Astrocyte of the cerebellum (primary cell): ENCODE measurements around the gene ZBTB20.
"Not testable (repeated sequence)": the region's sequence is repeated elsewhere in the genome, so short reads cannot be mapped to it uniquely, and the experiment has no call there.

Source experiments
- DNase-seq: peaks from one replicate; pipeline ENCODE4 v3.0.0-alpha.2; 2011; ENCODE audit warnings: low read depth
- H3K4me3 ChIP-seq: 2 replicates; pipeline ENCODE4 v1.5.1; 2011; ENCODE audit warnings: mild to moderate bottlenecking, low read depth, low read length, moderate library complexity
- in situ Hi-C: cut with HindIII; loops from 2 replicates; pipeline ENCODE4 v1.10.0; 2017; ENCODE audit warnings: low sequenced_read_pairs
- TF ChIP-seq, protein P1 (sequence below): IDR thresholded peaks from 2 replicates; pipeline ENCODE4 v1.5.1; 2012; ENCODE audit warnings: low read length, low read depth, moderate library complexity, mild to moderate bottlenecking; ENCODE audit errors: missing control alignments

Gene ZBTB20

DNA sequence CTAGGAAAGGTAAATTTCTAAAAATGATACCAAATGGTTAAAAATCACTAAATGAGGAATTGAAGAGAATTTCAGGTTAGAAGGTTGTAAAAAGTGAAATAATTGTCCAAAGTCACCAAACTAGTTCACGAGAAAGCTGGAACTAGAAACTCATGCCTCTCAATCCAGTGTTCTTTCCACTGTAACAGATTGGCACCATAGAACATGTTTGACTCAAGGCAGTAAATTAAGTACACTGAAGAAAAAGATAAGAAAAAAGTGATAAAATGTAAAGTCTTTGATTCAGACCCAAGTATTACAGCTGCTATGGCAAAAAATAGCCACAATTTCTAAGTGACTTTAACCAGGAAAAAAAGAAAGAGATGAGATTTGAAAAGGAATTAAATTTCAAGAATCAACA is 26.5 kb downstream of the ZBTB20 start:
- in situ Hi-C loops = no loop called here
- no peak overlapping the region for H3K4me3 ChIP-seq
- TF ChIP-seq, protein P1, sequence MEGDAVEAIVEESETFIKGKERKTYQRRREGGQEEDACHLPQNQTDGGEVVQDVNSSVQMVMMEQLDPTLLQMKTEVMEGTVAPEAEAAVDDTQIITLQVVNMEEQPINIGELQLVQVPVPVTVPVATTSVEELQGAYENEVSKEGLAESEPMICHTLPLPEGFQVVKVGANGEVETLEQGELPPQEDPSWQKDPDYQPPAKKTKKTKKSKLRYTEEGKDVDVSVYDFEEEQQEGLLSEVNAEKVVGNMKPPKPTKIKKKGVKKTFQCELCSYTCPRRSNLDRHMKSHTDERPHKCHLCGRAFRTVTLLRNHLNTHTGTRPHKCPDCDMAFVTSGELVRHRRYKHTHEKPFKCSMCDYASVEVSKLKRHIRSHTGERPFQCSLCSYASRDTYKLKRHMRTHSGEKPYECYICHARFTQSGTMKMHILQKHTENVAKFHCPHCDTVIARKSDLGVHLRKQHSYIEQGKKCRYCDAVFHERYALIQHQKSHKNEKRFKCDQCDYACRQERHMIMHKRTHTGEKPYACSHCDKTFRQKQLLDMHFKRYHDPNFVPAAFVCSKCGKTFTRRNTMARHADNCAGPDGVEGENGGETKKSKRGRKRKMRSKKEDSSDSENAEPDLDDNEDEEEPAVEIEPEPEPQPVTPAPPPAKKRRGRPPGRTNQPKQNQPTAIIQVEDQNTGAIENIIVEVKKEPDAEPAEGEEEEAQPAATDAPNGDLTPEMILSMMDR = no peak
- no peak for DNase-seq

DNA sequence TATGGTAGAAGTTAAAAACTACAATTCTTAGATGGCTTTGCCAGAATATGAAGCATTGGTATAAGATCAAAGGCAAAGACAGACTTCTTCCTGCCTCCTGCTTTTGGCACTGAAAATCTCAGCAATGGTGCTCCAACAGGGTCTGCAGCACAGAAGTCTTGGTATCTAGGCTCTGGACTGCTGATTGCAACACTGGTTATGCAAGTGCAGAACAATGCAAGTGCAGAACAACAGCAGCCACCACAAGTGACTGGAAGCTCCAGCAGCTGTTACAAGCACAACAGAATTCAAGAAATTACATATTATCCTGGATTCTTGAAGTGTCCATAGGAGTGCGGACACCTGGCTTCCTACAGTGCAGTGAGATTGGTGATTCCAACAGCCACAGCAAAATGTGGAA is 33.7 kb downstream of the ZBTB20 start:
- no peak for DNase-seq
- TF ChIP-seq, protein P1 = no peak
- no peak overlapping the region for H3K4me3 ChIP-seq
- in situ Hi-C loops = no loop called here

DNA sequence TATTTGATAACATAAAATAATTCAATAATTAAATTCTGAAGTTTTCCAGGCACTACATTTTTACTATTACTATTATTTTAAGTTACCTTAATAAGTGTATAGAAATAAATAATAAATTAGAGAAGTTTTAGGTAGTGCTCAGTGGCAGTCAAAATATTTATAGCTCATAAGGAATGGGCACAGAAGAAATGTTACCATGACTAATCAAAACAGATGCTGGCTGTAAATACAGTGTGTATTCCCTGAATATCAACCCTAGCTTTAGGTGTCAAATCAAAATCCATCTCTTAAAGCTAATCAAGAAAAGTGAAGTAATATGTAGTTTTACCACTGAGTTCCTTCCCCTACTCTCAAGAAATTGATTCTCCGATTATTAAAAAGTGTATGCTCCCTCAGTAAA is 35.5 kb downstream of the ZBTB20 start:
- no peak overlapping the region for H3K4me3 ChIP-seq
- in situ Hi-C loops = no loop called here
- TF ChIP-seq, protein P1 = no peak
- DNase-seq = no peak

DNA sequence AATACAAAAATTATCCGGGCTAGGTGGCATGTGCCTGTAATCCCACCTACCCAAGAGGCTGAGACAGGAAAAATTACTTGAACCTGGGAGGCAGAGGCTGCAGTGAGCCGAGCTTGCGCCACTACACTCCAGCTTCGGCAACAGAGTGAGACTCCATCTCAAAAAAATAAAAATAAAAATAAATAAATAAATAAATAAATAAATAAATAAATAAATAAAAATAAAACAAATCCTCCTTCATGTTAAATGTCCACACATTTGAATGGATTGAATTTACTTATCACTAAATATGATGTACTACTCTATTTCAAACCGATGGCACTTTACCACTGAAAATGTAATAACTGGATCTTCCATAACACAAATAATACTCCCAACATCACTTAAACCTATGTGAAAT is 36.3 kb downstream of the ZBTB20 start:
- DNase-seq = no peak
- no peak overlapping the region for H3K4me3 ChIP-seq
- TF ChIP-seq, protein P1 = no peak
- in situ Hi-C loops = no loop called here

DNA sequence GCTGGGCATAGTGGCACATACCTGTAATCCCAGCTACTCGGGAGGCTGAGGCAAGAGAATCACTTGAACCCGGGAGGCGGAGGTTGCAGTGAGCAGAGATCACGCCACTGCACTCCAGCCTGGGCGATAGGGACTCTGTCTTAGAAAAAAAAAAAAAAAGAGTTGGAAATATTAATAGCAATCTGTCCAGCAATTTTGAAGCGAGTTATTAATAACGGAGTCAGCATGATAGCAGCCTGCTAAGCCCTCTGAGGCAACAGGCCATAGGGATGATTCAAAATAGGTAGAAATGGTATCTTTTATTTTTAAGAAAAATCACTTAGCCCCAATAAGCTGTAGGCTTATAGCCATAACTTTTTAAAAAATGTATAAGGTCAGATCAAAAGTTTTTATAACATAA is 37.0 kb downstream of the ZBTB20 start:
- DNase-seq, in situ Hi-C loops, H3K4me3 ChIP-seq: not testable (repeated sequence)

DNA sequence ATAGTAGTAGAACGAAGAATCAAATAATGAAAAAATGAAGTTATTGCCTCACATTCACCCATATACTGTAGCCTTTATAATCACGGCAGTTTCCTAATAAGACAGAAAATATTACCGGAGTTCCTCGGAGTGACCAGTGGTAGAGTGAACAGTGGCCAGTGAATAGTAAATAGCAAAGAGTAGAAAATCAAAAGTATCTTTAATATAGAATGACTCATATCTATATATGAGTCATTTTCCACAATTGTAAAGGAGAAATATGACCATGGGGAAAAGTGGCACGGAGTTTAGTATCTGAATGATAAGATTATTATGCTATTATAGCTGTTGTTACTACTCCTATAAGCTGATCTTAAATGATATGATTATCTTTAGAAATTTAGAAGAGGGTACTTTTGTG is 38.5 kb downstream of the ZBTB20 start:
- H3K4me3 ChIP-seq = no peak overlapping the region
- TF ChIP-seq, protein P1 = no peak
- in situ Hi-C loops = no loop called here
- no peak for DNase-seq

DNA sequence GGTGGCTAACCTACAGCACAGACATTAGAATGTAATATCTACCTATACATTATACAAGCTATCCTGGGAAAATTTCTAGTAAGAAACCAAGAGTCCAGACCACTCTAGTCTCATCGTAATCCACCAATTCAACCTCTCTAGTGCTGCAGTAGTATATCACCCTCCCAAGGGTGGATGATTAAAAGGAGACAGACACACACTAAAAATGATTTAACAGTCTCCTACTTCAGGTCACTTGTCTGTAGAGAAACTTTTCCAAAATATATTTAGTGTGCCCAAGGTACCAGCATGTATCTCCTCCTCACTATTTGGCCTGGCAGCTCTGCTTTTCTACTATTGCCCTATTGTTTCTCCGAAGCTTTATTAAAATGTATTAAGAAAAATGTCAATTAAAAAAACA is 45.0 kb downstream of the ZBTB20 start:
- in situ Hi-C loops = no loop called here
- DNase-seq = no peak
- H3K4me3 ChIP-seq = no peak overlapping the region
- TF ChIP-seq, protein P1 = no peak
